GM12872 (cell line): ENCODE results near the gene SMAD3.

Source experiments
- CTCF ChIP-seq: IDR thresholded peaks from 3 replicates; pipeline ENCODE4 v1.5.1; 2011; ENCODE audit warnings: low read depth, mild to moderate bottlenecking, low read length, moderate library complexity; ENCODE audit not compliant: insufficient read depth

SMAD3 gene

GRCh38 chr15:67173005-67173404 lies 107.6 kb downstream of the SMAD3 start:
- no peak for TF ChIP-seq CTCF

- TF ChIP-seq CTCF = no peak
These were observed 108.4 kb downstream of the SMAD3 start for GRCh38 chr15:67173786-67174185.

- TF ChIP-seq CTCF = no peak
These were observed 109.0 kb downstream of the SMAD3 start for GRCh38 chr15:67174446-67174845.

- TF ChIP-seq CTCF = no peak
These were observed 109.6 kb downstream of the SMAD3 start for GRCh38 chr15:67174864-67175573.

- TF ChIP-seq CTCF = no peak
These were observed 110.3 kb downstream of the SMAD3 start for GRCh38 chr15:67175643-67176071.

GRCh38 chr15:67176195-67176971 lies 111.0 kb downstream of the SMAD3 start:
- TF ChIP-seq CTCF = no peak

GRCh38 chr15:67177752-67178151 lies 112.3 kb downstream of the SMAD3 start:
- no peak for TF ChIP-seq CTCF
